WTC11 (cell line): ENCODE results near the gene FGF1. TPM values are rescaled to one million over a fixed set of nuclear protein-coding genes. Genes with fewer than 3 reads are reported as not detected.

ENCODE experiments used
- ATAC-seq: fragments of 200-7000 bp; cut with Tn5 transposase; 2 replicates; pipeline ENCODE4 v1.10.0; 2021; ENCODE audit warnings: mild to moderate bottlenecking, moderate library complexity
- CTCF ChIA-PET: fragments of 300-600 bp; sonication (Branson Sonifier 250); formaldehyde crosslinking; loops from one replicate; lab custom pipeline; 2021; ENCODE audit warnings: antibody characterized with exemption; lab: Charles Lee
- POLR2A ChIA-PET: fragments of 350-600 bp; sonication (Branson Sonifier 250); formaldehyde crosslinking; loops from one replicate; lab custom pipeline; 2021; ENCODE audit warnings: antibody characterized with exemption; lab: Charles Lee
- DNase-seq: peaks from one replicate; pipeline ENCODE4 v3.0.0; 2021; ENCODE audit warnings: low spot score
- H3K27ac Mint-ChIP-seq: 2 replicates; pipeline ENCODE4 v1.8.0; 2021; ENCODE audit warnings: mixed read lengths
- H3K27me3 Mint-ChIP-seq: 2 replicates; pipeline ENCODE4 v1.8.0; 2021; ENCODE audit warnings: low read depth, mild to moderate bottlenecking, moderate library complexity, mixed read lengths
- H3K36me3 Mint-ChIP-seq: 2 replicates; pipeline ENCODE4 v1.8.0; 2021; ENCODE audit warnings: mixed read lengths
- H3K4me1 Mint-ChIP-seq: 2 replicates; pipeline ENCODE4 v1.8.0; 2022; ENCODE audit warnings: mixed read lengths
- H3K4me3 Mint-ChIP-seq: 2 replicates; pipeline ENCODE4 v1.8.0; 2021; ENCODE audit warnings: mild to moderate bottlenecking, moderate library complexity, mixed read lengths
- H3K9me3 Mint-ChIP-seq: 2 replicates; pipeline ENCODE4 v1.8.0; 2021; ENCODE audit warnings: mixed read lengths
- ETV6 ChIP-seq: sonication (generic); formaldehyde crosslinking; IDR thresholded peaks from 2 replicates; pipeline ENCODE4 v1.8.1; 2022; ENCODE audit warnings: mild to moderate bottlenecking, missing genetic modification reagents
- NFATC4 ChIP-seq: fragments of 250-450 bp; sonication (Bioruptor Pico); IDR thresholded peaks from 2 replicates; pipeline ENCODE4 v1.9.0; 2021; ENCODE audit warnings: mild to moderate bottlenecking
- NFYB ChIP-seq: sonication (generic); formaldehyde crosslinking; conservative IDR thresholded peaks from 2 replicates; pipeline ENCODE4 v1.8.0; 2022; ENCODE audit warnings: low read depth, missing genetic modification reagents
- SP1 ChIP-seq: sonication (generic); formaldehyde crosslinking; conservative IDR thresholded peaks from 2 replicates; pipeline ENCODE4 v1.8.1; 2022; ENCODE audit warnings: missing genetic modification reagents
- total RNA-seq: library from RNA; stranded (reverse); gene quantifications from 3 replicates; pipeline ENCODE4 v1.2.3, GENCODE V29; 2021
- TF ChIP-seq, protein P1 (sequence below): sonication (generic); formaldehyde crosslinking; IDR thresholded peaks from 2 replicates; pipeline ENCODE4 v1.8.0; 2022; ENCODE audit warnings: mild to moderate bottlenecking, missing genetic modification reagents

The FGF1 gene
- total RNA-seq, 1 experiment from 2014 or later = 0.55 TPM

DNA sequence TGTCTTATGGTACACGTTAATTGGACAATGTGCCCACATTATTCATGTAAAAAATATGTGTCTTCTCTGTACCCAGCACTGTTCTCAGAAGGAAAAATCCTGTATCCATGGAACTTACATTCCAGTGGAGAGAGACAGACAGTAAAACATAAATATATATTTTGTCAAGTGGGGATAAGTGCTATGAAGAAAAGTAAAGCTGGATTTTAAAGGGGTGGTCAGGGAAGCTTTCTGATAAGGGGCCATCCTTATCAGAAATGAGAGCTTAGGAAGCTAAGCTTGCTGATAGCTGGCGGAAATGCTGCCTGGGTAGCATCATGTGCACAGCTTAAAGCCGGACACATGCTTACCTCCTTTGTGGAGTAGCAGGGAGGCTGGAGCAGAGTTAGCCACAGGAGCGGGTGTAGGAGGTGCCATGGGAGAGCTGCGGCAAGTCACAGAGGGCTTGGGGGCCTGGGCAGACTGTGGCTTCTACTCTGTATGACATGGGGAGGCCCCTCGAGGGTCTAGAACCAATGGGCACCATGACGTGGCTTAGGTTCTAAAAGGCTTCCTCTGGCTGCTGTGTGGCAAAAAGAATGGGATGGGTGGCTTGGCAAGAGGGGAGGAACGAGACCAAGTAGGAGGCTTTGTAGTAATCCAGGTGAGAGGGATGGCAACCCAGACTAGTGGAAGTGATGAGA lies 141.7 kb downstream of the FGF1 start:
- ATAC-seq (no peak), DNase-seq (no peak)
- POLR2A ChIA-PET = no interaction called here

DNA sequence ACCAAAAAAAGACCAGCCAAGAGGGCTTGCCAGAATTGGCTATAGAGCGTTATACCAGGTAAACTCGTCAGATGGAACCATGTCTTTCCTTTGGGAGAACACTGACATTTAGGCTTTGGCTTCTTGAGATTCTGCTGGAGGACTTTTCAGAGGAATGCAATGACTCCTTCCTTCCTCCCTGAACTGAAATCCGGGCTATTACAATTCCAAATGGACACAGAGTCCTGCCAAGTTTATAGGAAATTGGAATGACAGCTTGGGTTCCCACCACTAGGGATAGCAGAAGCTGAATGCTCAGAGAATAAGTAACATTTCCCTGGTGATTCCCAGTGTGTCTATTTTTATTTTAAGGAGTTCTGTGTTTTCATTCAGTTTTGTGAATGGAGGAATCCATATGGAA lies 143.0 kb downstream of the FGF1 start:
- no peaks in the 10 kb centered on the region for H3K9me3 Mint-ChIP-seq
- no peaks in the 10 kb centered on the region for H3K27me3 Mint-ChIP-seq
- H3K4me1 Mint-ChIP-seq = peaks cover 49% of the 10 kb centered on the region
- CTCF ChIA-PET = interaction anchor here (0.7 kb wide), 1 partner anchor 384 kb away, joined by 3 read pairs; no protein-coding TSS in a partner anchor
- ATAC-seq = no peak
- no peak for DNase-seq
- no peak overlapping the region for H3K4me3 Mint-ChIP-seq
- no peak for TF ChIP-seq NFYB (CRISPR knock-in tag)
- TF ChIP-seq ETV6 (CRISPR knock-in tag) = no peak
- TF ChIP-seq, protein P1, sequence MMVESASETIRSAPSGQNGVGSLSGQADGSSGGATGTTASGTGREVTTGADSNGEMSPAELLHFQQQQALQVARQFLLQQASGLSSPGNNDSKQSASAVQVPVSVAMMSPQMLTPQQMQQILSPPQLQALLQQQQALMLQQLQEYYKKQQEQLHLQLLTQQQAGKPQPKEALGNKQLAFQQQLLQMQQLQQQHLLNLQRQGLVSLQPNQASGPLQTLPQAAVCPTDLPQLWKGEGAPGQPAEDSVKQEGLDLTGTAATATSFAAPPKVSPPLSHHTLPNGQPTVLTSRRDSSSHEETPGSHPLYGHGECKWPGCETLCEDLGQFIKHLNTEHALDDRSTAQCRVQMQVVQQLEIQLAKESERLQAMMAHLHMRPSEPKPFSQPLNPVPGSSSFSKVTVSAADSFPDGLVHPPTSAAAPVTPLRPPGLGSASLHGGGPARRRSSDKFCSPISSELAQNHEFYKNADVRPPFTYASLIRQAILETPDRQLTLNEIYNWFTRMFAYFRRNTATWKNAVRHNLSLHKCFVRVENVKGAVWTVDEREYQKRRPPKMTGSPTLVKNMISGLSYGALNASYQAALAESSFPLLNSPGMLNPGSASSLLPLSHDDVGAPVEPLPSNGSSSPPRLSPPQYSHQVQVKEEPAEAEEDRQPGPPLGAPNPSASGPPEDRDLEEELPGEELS (CRISPR knock-in tag) = no peak
- no peak for TF ChIP-seq NFATC4
- POLR2A ChIA-PET = no interaction called here
- H3K36me3 Mint-ChIP-seq = no peaks in the 10 kb centered on the region
- no peak overlapping the region for H3K27ac Mint-ChIP-seq

More for the DNA sequence above, 141.7 kb downstream of the FGF1 start:
- no peaks in the 10 kb centered on the region for H3K36me3 Mint-ChIP-seq
- H3K27me3 Mint-ChIP-seq = no peaks in the 10 kb centered on the region
- peaks cover 60% of the 10 kb centered on the region for H3K4me1 Mint-ChIP-seq
- TF ChIP-seq SP1 (CRISPR knock-in tag) = no peak
- H3K27ac Mint-ChIP-seq = no peak overlapping the region
- CTCF ChIA-PET = interaction anchor here (1.6 kb wide), 1 partner anchor 219 kb away, joined by 3 read pairs; the partner anchor contains the start of gene SPRY4
- no peak overlapping the region for H3K4me3 Mint-ChIP-seq
- no peaks in the 10 kb centered on the region for H3K9me3 Mint-ChIP-seq

Other genes starting within 250 kb of the FGF1 start
- 19.1 to 22.3 TPM (median 21.8 TPM) in 3 replicates for gene ARHGAP26, start 84.3 kb upstream of the FGF1 start, total RNA-seq